Fibroblast of skin of right biceps (primary cell): ENCODE data around the gene OASL.

ENCODE experiments used
- DNase-seq: peaks from one replicate; pipeline ENCODE4 v3.0.0-alpha.2; 2013

OASL gene

DNA sequence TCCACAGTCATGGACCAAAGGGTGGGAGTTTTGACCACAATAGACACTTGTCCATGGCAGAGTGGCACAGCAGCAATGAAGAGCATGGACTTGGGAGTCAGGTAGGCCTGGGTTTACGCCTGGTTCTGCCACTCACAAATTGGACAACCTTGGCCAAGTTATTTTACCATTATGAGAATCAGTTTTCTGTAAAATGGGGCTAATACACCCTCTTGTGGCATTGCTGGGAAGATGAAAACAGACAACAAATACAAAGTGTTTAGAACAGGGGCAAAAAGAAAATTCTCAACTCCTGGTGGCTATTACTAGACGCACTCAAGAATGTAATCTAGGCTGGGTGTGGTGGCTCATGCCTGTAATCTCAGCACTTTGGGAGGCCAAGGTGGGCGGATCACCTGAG, 25.3 kb downstream of the OASL start:
- no peak for DNase-seq

- no peak for DNase-seq
These were observed 27.2 kb downstream of the OASL start for GRCh38 chr12:121011820-121012219.

- no peak for DNase-seq
These were observed 28.2 kb downstream of the OASL start for GRCh38 chr12:121010860-121011259.

GRCh38 chr12:121009741-121010140, 29.3 kb downstream of the OASL start:
- peak; percentile 27 for DNase-seq

DNA sequence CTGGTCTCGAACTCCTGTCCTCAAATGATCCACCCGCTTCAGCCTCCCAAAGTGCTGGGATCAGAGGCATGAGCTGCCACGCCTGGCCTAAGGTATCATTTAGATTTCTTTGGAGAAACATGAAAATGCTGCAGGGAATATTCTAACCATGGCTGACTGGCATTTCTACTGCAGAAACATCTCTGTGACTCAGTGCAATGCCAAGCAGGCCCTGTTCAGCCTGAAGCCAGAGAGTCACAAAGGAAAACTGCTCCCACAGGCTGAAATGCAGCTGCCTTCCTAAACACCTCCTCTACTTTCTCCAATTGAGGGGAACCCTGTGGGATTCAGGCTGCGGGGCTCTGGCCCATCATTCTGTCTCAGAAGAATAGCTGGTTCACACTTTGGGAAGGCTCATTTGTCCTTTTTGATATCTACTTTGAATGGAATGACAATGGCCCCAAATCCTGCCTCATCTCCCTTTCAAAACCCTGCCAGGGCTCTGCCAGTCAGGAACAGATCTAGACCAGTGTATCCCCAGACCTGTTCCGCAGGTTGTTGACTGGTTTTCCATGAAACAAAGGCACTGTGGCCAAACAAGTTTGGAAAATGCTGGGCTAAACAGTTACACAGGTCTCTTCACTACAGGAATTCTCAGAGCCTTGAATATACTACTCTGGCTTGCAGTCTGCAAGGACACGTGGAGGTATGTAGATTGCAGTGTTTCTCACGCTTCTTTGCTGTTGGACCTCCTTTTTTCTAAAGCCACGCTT, 30.5 kb downstream of the OASL start:
- DNase-seq: no peak

GRCh38 chr12:121005346-121005815, 33.7 kb downstream of the OASL start:
- DNase-seq: peak; percentile 21

GRCh38 chr12:121004253-121004815, 34.7 kb downstream of the OASL start:
- no peak for DNase-seq

DNA sequence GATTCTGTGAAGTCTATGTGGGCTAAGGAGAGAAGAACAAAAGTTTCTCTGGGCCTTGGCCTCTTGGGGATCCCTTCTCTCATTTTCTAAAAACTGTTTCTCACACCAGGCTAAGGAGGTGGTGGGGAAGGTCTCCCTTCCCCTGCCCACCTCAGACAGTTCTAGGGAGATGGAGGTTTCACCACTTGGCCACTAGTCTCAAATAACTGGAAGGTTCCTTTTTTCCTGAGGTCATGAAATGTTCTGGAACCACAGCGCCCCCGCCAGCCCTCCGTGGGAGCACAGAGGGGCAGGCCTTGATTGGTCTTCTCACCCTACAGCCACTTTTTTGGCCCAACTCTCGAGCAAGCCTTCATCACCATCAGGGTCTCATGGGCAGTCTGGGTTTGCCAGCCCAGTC, 35.4 kb downstream of the OASL start:
- no peak for DNase-seq

- no peak for DNase-seq
These were observed 37.1 kb downstream of the OASL start for GRCh38 chr12:121001841-121002483.

- DNase-seq: no peak
These were observed 38.0 kb downstream of the OASL start for GRCh38 chr12:121001060-121001459.

DNA sequence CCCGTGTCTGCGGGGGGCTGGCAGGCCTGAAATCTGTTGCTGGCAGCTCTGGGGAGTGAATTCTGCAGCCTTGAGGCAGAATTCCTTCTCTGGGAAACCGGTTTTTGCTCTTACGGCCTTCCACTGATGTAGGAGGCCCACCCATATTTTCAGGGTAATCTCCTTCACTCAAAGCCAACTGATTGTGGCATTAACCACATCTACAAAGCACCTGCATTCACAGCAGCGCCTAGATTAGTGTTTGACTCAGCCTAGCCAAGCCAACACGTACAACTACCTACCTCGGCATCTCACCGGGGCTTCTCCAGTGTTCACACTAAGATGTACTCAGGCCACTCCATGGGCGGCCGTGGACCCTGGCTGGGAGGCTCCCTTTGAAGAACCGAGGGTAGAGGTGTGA, 38.5 kb downstream of the OASL start:
- no peak for DNase-seq

GRCh38 chr12:120999191-121000120, 39.6 kb downstream of the OASL start:
- DNase-seq: peak; percentile 11

GRCh38 chr12:120998435-120998834, 40.6 kb downstream of the OASL start:
- DNase-seq: no peak

DNA sequence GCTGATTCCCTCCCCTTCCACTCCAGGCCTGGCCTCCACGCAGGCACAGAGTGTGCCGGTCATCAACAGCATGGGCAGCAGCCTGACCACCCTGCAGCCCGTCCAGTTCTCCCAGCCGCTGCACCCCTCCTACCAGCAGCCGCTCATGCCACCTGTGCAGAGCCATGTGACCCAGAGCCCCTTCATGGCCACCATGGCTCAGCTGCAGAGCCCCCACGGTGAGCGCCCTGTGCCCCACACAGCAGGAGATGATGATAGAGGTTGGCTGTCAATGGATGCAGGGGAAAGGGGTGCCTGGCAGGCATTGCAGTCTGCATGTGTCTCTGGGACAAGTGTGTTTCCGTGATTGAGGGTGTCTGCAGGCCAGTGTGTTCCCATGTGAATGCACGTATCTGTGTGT, 41.6 kb downstream of the OASL start:
- no peak for DNase-seq

DNA sequence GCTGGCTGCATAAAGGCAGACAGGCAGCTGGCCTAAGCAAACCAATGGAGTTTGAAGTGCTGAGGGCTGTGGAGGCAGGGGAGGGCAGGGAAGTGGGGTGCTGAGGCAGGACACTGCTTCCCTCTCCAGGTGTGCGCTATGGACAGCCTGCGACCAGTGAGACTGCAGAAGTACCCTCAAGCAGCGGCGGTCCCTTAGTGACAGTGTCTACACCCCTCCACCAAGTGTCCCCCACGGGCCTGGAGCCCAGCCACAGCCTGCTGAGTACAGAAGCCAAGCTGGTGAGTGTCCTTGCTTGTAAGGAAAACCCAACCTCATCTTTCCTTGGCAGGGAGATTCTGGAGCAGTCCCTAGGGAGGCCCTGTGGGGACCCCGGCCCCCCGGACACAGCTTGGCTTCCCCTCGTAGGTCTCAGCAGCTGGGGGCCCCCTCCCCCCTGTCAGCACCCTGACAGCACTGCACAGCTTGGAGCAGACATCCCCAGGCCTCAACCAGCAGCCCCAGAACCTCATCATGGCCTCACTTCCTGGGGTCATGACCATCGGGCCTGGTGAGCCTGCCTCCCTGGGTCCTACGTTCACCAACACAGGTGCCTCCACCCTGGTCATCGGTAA, 42.8 kb downstream of the OASL start:
- DNase-seq: no peak

GRCh38 chr12:120994589-120995337, 44.3 kb downstream of the OASL start:
- no peak for DNase-seq

GRCh38 chr12:120994059-120994458, 45.0 kb downstream of the OASL start:
- DNase-seq: no peak

DNA sequence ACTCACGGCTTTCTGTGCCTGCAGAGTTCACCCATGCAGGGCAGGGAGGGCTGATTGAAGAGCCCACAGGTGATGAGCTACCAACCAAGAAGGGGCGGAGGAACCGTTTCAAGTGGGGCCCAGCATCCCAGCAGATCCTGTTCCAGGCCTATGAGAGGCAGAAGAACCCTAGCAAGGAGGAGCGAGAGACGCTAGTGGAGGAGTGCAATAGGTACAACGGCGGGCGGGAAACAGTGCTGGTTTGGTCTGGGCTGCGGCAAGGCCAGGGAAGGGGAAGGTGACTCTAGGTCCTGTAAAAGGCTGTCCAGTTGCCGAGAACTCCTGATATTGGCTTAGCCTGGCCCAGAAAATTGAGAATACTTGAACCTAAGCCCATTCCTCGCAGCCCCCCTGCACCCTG, 45.5 kb downstream of the OASL start:
- DNase-seq: no peak

DNA sequence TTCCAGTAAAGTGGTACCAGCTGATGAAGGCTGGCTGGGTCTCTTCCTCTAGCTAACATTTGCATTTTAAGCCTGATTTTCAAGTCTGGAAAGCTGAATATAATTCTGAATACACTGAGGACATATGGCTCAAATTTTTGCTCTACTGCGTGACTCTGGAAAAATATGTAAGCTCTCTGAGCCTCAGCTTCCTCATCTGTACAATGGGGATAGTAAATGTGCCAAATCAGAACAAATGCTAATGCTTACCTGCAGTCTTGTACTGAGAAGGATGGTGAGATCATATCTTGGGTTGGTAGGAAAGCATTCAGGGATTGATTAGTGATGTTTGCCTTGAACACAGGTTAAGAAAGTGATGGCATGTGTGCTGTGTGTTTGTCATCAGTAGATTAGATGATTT, 46.1 kb downstream of the OASL start:
- no peak for DNase-seq

DNA sequence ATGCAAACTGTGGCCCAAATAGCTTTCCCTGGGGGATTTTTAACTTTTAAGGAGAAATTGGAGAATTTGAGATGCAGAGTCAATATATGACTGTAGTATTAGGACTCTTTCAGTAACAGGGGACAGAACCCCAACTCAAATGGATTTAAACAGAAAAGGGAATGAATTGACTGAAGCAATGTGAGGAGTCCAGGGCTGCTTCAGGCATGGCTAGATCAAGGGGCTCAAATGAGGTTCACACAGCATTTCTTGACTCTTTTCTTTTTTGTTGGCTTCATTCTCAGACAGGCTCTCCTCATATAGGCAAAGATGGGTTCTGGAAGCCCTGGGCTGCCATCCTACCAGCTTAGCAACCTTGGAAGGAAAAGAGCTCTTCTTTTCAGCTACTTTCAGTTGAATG, 47.1 kb downstream of the OASL start:
- no peak for DNase-seq

- DNase-seq: no peak
These were observed 48.5 kb downstream of the OASL start for GRCh38 chr12:120990487-120991055.

GRCh38 chr12:120989687-120990086, 49.4 kb downstream of the OASL start:
- DNase-seq: no peak
